Gastrocnemius medialis (tissue), 4 donors: ENCODE data around the gene KCNK15. TPM values are rescaled to one million over a fixed set of nuclear protein-coding genes. Genes with fewer than 3 reads are reported as not detected.

ENCODE experiments used
- ATAC-seq, 2 donors: fragments of 150-250 bp; one replicate each; pipeline ENCODE4 v1.9.1; 2016
- DNase-seq, 2 donors: peaks; one replicate each; pipeline ENCODE4 v3.0.0-alpha.2; 2019
- H3K27ac ChIP-seq, 4 donors: fragments of 200-600 bp; sonication (generic); 1 replicate in 1 of 4; 2 replicates in 3 of 4; pipeline ENCODE4 v1.5.1; 2016 to 2018; ENCODE audit warnings: mild to moderate bottlenecking in 2 of 4, moderate library complexity in 1 of 4
- H3K27me3 ChIP-seq, 3 donors: fragments of 200-600 bp; sonication (generic) in 2 of 3; 1 replicate in 1 of 3; 2 replicates in 2 of 3; pipeline versions ENCODE4 v1.5.1 to v1.6.0; 2016 to 2019; ENCODE audit warnings: mild to moderate bottlenecking in 1 of 3, moderate library complexity in 1 of 3
- H3K36me3 ChIP-seq, 2 donors: fragments of 200-600 bp; sonication (generic) in 1 of 2; one replicate each; pipeline ENCODE4 v1.5.1; 2017 to 2018
- H3K4me1 ChIP-seq, 2 donors: fragments of 200-600 bp; sonication (generic) in 1 of 2; one replicate each; pipeline ENCODE4 v1.5.1; 2016 to 2017; ENCODE audit warnings: mild to moderate bottlenecking in 2 of 2
- H3K4me3 ChIP-seq, 4 donors: fragments of 200-600 bp; sonication (generic) in 3 of 4; 1 replicate in 1 of 4; 2 replicates in 3 of 4; pipeline ENCODE4 v1.5.1; 2016 to 2019; ENCODE audit warnings: mild to moderate bottlenecking in 2 of 4
- H3K9me3 ChIP-seq, 3 donors: fragments of 200-600 bp; sonication (generic) in 2 of 3; 1 replicate in 1 of 3; 2 replicates in 2 of 3; pipeline ENCODE4 v1.5.1; 2016 to 2019
- POLR2A ChIP-seq, 2 donors: fragments of 450-650 bp; IDR thresholded peaks; one replicate each; pipeline ENCODE4 v1.6.1; 2017; ENCODE audit warnings: antibody characterized with exemption in 2 of 2, mild to moderate bottlenecking in 2 of 2, moderate library complexity in 2 of 2
- in situ Hi-C, 4 donors: fragments of 200-750 bp; cut with MboI; loops; one replicate each; pipeline versions ENCODE4 v1.15.0 to v1.8.0; 2017; ENCODE audit warnings: low sequenced_read_pairs in 4 of 4
- intact Hi-C: fragments of 100-400 bp; cut with DNase I; formaldehyde crosslinking; loops from one replicate; pipeline ENCODE4 v1.15.1; 2023; ENCODE audit warnings: low total_unique reads
- total RNA-seq, 4 donors: library from RNA; depleted of rRNA; stranded (reverse); fragments of >200 nt; gene quantifications; one replicate each; pipeline versions ENCODE4 v1.1.0 to v1.2.3, GENCODE V29; 2016
- TF ChIP-seq, protein P1 (sequence below), 5 experiments: fragments of 450-650 bp in 3 of 5; fragments of 200-600 bp in 2 of 5; sonication (generic) in 2 of 5; IDR thresholded peaks in 4 of 5; conservative IDR thresholded peaks in 1 of 5; 1 replicate in 4 of 5; 2 replicates in 1 of 5; pipeline ENCODE4 v1.5.1; 2016 to 2019; ENCODE audit warnings: antibody characterized with exemption in 5 of 5, mild to moderate bottlenecking in 3 of 5, moderate library complexity in 3 of 5

The KCNK15 gene
- total RNA-seq, 4 donors from 2014 or later: 0.20 TPM; not detected in 3

DNA sequence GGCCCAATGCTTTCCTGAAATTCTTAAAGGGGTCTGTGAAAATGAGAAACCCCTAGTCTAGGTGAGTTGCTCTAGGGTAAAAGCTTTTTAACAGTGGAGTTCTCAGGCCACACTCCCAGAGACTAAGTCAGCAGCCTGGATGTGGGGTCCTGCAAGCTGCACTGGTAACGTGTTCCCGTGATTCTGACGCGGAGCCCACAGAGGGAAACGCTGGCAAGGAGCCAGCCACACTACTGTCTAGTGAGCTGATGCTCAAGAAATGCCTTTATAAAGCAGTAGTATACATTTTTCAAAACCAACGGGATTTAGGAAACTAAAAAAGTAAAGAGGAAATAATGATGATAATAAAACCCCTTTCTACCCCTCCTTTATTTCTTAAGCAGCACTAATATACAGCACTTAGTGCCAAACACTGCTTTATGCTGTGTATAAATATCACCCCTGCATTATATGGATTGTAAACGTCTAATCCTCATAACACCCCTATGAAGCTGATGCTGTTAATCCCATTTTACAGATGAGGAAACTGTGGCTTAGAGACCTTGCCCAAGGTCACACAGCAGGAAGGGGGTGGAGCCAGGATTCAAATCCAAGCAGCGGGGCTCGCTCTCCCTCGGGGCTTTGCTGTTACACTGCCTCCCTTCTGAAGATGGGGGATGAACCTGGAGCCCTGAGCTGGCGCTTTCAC lies 25.0 kb downstream of the KCNK15 start:
- H3K27ac ChIP-seq: no peak overlapping the region
- ATAC-seq: no peak
- intact Hi-C loops (no loop called here), in situ Hi-C loops (no loop called here)
- H3K9me3 ChIP-seq: no peaks in the 10 kb centered on the region
- no peak overlapping the region for H3K4me3 ChIP-seq
- no peak for DNase-seq
- no peaks in the 10 kb centered on the region for H3K36me3 ChIP-seq
- H3K27me3 ChIP-seq: no peaks in the 10 kb centered on the region
- no peaks in the 10 kb centered on the region for H3K4me1 ChIP-seq
- TF ChIP-seq, protein P1, sequence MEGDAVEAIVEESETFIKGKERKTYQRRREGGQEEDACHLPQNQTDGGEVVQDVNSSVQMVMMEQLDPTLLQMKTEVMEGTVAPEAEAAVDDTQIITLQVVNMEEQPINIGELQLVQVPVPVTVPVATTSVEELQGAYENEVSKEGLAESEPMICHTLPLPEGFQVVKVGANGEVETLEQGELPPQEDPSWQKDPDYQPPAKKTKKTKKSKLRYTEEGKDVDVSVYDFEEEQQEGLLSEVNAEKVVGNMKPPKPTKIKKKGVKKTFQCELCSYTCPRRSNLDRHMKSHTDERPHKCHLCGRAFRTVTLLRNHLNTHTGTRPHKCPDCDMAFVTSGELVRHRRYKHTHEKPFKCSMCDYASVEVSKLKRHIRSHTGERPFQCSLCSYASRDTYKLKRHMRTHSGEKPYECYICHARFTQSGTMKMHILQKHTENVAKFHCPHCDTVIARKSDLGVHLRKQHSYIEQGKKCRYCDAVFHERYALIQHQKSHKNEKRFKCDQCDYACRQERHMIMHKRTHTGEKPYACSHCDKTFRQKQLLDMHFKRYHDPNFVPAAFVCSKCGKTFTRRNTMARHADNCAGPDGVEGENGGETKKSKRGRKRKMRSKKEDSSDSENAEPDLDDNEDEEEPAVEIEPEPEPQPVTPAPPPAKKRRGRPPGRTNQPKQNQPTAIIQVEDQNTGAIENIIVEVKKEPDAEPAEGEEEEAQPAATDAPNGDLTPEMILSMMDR (IDR thresholded peaks at IDR 0.05 in 4 of 5, conservative IDR thresholded peaks at IDR 0.05 in 1 of 5): no peak
- no peak for TF ChIP-seq POLR2A (IDR thresholded peaks at IDR 0.05)

DNA sequence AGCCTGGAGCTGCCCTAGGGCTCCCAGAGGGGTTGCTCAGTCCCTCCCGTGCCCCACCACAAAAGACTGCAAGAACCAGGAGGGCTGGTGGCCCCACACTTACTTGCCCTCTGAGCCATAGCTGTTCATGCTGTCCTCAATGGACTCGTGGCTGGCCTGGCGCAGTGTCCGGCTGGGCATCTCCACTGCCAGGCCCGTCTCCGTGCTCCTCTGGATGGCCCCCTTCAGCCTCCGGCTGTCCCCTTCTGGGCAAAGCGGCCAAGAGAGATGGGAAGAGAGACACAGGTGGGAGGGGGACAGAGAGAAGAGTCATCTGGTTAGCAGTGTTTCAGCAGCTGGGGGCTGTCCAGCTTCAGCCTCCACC lies 25.5 kb downstream of the KCNK15 start:
- Histone ChIP-seq H3K27me3 (no peaks in the 10 kb centered on the region), H3K4me1 (no peaks in the 10 kb centered on the region), H3K36me3 (no peaks in the 10 kb centered on the region), H3K27ac (no peak overlapping the region), H3K9me3 (no peaks in the 10 kb centered on the region), H3K4me3 (no peak overlapping the region)
- in situ Hi-C loops (no loop called here), intact Hi-C loops (no loop called here)
- no peak for ATAC-seq
- DNase-seq: no peak
- TF ChIP-seq, protein P1 (IDR thresholded peaks at IDR 0.05 in 4 of 5, conservative IDR thresholded peaks at IDR 0.05 in 1 of 5): no peak
- no peak for TF ChIP-seq POLR2A (IDR thresholded peaks at IDR 0.05)

DNA sequence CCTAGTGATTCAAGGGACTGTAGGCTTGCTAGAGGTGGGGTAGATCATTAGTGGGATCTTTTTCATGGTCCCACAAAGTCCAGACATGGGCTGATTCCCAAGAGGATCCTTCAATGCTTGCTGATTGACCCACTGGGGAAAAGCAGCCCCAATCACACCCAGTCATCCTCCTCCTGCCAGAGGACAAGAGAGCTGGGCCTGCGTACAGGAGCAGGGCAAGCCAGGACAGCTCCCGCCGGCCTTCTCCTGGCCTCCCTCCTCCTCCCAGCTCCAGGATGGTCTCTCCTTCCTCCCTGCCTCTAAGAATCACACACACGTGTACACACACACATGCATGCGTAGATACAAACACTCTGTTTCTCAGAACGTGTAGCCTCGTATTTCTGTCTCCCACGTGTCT lies 27.0 kb downstream of the KCNK15 start:
- Histone ChIP-seq H3K4me3 (no peak overlapping the region), H3K36me3 (no peaks in the 10 kb centered on the region), H3K9me3 (no peaks in the 10 kb centered on the region), H3K27ac (no peak overlapping the region), H3K4me1 (no peaks in the 10 kb centered on the region), H3K27me3 (no peaks in the 10 kb centered on the region)
- intact Hi-C loops: no loop called here
- in situ Hi-C loops: no loop called here
- TF ChIP-seq, protein P1 (IDR thresholded peaks at IDR 0.05 in 4 of 5, conservative IDR thresholded peaks at IDR 0.05 in 1 of 5): no peak
- TF ChIP-seq POLR2A (IDR thresholded peaks at IDR 0.05): no peak
- ATAC-seq (no peak), DNase-seq (no peak)

DNA sequence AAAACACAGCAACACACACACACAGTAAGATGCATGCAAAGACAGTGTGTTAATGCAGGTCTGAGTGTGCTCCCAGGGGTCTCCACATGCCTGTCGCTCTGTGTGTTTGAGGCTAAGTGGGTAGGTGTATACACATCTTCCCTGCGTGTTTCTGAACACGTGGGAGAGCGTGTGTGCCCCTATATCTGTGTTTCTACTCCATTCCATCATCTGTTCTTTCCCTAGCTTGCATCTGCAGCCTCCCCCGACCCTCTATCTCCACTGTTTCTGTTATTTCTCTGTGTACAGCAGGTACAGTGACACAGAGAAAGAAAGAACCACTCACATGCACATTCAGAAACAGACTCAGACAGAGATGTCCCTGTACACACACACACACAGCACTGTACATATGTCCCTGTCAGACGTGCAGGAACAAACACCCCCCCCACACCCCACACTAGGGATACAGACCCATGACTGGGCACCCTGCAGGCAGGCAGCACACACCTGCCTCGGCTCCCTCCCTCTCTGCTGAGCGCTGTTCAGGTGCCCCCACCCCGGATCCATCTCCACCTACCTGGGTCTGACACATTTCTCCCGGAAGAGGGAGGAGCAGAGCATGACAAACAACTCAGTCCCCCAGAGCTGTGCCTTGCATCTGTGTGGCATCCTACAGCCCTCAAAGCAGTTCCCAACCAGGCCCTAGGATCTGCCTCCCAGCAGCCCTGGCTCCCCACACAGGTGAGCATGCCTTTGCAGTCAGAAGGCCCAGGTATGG lies 27.6 kb downstream of the KCNK15 start:
- TF ChIP-seq, protein P1 (IDR thresholded peaks at IDR 0.05 in 4 of 5, conservative IDR thresholded peaks at IDR 0.05 in 1 of 5): no peak
- TF ChIP-seq POLR2A (IDR thresholded peaks at IDR 0.05): no peak
- H3K27me3 ChIP-seq: no peaks in the 10 kb centered on the region
- no peak overlapping the region for H3K4me3 ChIP-seq
- no peak overlapping the region for H3K27ac ChIP-seq
- DNase-seq (no peak), ATAC-seq (no peak)
- H3K9me3 ChIP-seq: no peaks in the 10 kb centered on the region
- H3K36me3 ChIP-seq: no peaks in the 10 kb centered on the region
- no peaks in the 10 kb centered on the region for H3K4me1 ChIP-seq
- intact Hi-C loops (no loop called here), in situ Hi-C loops (no loop called here)
